ENCODE data around the gene RARG.

Gene RARG

DNA sequence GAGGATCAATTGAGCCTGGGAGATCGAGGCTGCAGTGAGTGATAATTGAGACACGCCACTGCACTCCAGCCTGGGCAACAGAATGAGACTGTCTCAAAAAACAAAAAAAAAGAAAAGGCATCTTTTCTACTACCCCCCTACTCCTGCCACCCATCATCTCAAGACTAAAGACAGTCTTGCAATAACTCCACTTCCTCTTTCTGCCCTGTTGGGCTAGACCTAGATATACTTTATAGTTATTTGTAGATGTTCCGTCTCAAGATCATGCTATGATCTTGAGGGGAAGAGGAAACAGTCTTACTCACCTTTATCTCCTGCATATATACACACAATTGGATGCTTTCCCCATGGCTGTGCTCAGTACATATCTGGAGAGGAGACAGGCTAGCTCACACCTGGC, 24.0 kb upstream of the RARG start:
- DNase-seq (ENCODE audit: low read depth): no peak
- TF ChIP-seq, protein P1, sequence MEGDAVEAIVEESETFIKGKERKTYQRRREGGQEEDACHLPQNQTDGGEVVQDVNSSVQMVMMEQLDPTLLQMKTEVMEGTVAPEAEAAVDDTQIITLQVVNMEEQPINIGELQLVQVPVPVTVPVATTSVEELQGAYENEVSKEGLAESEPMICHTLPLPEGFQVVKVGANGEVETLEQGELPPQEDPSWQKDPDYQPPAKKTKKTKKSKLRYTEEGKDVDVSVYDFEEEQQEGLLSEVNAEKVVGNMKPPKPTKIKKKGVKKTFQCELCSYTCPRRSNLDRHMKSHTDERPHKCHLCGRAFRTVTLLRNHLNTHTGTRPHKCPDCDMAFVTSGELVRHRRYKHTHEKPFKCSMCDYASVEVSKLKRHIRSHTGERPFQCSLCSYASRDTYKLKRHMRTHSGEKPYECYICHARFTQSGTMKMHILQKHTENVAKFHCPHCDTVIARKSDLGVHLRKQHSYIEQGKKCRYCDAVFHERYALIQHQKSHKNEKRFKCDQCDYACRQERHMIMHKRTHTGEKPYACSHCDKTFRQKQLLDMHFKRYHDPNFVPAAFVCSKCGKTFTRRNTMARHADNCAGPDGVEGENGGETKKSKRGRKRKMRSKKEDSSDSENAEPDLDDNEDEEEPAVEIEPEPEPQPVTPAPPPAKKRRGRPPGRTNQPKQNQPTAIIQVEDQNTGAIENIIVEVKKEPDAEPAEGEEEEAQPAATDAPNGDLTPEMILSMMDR (conservative IDR thresholded peaks at IDR 0.05; ENCODE audit: low read depth, low read length): no peak
- no peak overlapping the region for H3K4me3 ChIP-seq (ENCODE audit: low read depth, low read length)

DNA sequence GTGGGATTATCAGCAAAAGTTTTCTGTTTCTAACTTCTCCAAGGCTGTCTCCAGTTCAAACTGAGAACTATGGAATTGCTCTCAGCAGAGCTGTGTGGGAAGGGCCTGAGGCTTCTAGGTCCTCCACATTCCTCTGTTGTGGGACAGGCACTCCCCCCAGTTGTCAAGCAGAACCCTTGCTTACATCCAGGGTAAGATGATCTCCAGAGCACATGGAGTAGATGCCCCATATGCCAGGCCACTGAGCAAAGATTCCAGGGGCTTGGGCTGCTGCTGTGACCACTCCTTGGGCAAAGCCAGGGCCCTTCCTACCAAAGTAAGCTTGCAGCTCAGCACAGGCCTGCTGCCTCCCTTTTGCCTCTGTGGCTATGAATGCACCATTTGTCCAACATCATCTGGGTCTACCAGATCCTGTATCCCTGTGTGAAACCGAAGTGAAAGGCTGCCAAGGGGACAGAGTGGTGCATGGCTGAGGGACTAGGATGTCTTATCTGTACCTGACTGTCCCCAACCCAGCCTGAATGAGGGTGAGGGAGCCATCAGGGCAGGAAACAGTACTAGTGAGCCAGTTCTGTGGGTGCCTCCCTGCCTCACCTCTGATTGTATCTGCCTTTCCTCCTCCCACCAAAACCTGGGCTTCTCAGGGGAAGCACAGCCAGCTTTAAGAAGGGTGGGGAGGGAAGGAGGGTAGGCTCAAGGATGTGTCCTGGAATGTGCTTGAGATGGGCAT, 23.0 kb upstream of the RARG start:
- H3K4me3 ChIP-seq (ENCODE audit: low read depth, low read length): no peak overlapping the region
- DNase-seq (ENCODE audit: low read depth): no peak
- TF ChIP-seq, protein P1 (conservative IDR thresholded peaks at IDR 0.05; ENCODE audit: low read depth, low read length): no peak

DNA sequence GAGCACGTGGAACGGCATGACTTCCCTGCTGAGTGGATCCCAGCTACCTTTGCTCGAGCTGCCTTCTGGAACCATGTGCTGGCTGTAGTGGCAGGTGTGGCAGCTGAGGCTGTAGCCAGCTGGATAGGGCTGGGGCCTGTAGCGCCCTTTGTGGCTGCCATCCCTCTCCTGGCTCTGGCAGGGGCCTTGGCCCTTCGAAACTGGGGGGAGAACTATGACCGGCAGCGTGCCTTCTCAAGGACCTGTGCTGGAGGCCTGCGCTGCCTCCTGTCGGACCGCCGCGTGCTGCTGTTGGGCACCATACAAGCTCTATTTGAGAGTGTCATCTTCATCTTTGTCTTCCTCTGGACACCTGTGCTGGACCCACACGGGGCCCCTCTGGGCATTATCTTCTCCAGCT, 21.3 kb upstream of the RARG start:
- TF ChIP-seq, protein P1 (conservative IDR thresholded peaks at IDR 0.05; ENCODE audit: low read depth, low read length): no peak
- peak overlapping the region; percentile 90 for H3K4me3 ChIP-seq (ENCODE audit: low read depth, low read length)
- no peak for DNase-seq (ENCODE audit: low read depth)

DNA sequence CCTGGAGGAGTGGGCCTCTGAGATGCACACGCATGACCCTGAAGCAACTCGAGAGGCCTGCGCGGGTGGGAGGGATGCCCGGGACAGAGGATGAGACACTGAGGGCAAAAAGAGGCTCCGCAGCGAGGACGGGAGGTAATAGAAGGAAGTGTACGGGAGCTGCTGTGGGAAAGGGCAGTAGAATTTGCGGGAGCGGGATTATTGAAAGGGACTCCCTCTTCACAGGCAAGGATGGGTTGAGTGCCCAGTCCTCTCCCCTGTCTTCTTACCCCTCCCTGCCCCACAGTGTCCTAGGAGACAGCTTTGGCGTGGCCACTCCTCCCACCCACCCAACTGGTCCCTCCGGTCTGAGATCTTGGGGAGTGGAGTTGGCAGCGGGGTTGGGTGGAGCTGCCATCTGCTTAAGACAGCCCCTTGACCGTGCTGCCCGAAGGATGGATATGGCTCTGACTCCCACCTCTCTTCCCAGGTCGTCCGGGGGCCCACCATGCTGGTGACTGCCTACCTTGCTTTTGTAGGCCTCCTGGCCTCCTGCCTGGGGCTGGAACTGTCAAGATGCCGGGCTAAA, 20.4 kb upstream of the RARG start:
- peak; percentile 24 for DNase-seq (ENCODE audit: low read depth)

DNA sequence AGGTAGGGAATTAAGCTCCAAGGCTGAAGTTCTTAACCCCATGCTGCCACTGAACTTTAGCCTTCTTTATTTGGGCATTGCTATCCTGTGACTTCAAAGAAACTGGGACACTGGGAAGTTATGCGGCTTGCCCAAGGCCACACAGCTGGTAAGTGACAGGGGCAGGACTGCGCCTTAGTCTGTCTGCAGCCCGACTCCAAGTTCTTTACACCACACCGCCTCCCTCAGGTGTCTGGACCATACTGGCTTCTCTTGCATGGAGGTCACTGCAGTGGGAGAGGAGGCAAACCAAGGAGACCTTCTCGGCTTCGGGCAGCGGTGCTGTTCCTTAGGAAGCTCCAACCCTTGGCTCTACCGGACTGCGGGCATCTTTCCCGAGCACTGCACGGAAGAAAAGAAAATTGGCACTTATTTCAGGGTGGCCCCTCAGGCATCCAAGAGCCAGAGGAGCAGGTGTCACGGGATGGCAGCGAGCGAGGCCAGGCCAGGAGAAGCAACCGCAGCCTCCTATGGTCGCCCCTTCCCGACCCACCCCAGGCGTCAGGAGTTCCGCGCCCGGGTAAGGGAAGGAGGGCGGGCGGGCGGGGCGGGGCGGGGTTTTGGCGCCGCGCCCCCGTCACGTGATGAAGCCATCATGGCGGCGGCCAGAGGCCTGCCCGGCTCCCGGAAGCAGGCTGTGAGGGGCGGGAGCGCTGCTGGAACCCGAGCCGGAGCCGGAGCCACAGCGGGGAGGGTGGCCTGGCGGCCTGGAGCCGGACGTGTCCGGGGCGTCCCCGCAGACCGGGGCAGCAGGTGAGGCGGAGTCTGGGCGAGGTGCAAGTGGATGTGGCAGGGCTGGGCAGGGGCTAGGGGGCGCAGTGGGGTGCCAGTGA, 19.7 kb upstream of the RARG start:
- peak overlapping the region; percentile 90 for H3K4me3 ChIP-seq (ENCODE audit: low read depth, low read length)
- DNase-seq (ENCODE audit: low read depth): peak; percentile 61
- TF ChIP-seq, protein P1 (conservative IDR thresholded peaks at IDR 0.05; ENCODE audit: low read depth, low read length): peak; percentile 51

More for the DNA sequence above, 20.4 kb upstream of the RARG start:
- peak overlapping the region; percentile 90 for H3K4me3 ChIP-seq (ENCODE audit: low read depth, low read length)
- TF ChIP-seq, protein P1 (conservative IDR thresholded peaks at IDR 0.05; ENCODE audit: low read depth, low read length): no peak

DNA sequence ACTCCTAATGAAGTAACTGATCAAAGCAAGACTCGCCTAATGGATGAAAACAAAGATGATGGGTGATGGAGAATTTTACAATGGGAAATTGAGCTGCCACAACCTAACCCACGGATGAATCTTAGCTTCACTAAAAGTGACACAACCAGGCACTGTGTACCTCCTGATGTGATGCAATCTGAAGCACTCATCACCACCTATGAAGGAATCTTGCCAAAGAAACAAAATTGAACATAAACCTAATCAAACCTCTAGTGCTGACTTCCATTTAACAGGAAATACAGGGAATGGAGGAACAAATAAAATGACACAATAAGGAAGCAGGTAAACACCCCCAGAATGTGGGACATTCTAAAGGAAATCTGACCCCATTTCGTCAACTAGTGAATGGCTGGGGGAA, 13.3 kb upstream of the RARG start:
- DNase-seq (ENCODE audit: low read depth): no peak
- TF ChIP-seq, protein P1 (conservative IDR thresholded peaks at IDR 0.05; ENCODE audit: low read depth, low read length): no peak

More for the DNA sequence above, 13.3 kb upstream of the RARG start:
- H3K4me3 ChIP-seq (ENCODE audit: low read depth, low read length): no peak overlapping the region
